Measurements from ENCODE around the gene LENG8.

LENG8 gene

GRCh38 chr19:54475706-54476105 lies 26.7 kb downstream of the LENG8 start:
- H3K36me3 ChIP-seq (ENCODE audit: low read depth), result no peaks in the 10 kb centered on the region
- ATAC-seq (ENCODE audit: low read depth), result no peak
- H3K27ac ChIP-seq (ENCODE audit: poor library complexity, severe bottlenecking), result no peak overlapping the region
- no peak for DNase-seq (ENCODE audit: low spot score)
- H3K4me1 ChIP-seq (ENCODE audit: insufficient read depth, poor library complexity, severe bottlenecking), result peaks cover 2% of the 10 kb centered on the region
- no peaks in the 10 kb centered on the region for H3K27me3 ChIP-seq (ENCODE audit: insufficient read depth, poor library complexity, severe bottlenecking)
- TF ChIP-seq, protein P1, sequence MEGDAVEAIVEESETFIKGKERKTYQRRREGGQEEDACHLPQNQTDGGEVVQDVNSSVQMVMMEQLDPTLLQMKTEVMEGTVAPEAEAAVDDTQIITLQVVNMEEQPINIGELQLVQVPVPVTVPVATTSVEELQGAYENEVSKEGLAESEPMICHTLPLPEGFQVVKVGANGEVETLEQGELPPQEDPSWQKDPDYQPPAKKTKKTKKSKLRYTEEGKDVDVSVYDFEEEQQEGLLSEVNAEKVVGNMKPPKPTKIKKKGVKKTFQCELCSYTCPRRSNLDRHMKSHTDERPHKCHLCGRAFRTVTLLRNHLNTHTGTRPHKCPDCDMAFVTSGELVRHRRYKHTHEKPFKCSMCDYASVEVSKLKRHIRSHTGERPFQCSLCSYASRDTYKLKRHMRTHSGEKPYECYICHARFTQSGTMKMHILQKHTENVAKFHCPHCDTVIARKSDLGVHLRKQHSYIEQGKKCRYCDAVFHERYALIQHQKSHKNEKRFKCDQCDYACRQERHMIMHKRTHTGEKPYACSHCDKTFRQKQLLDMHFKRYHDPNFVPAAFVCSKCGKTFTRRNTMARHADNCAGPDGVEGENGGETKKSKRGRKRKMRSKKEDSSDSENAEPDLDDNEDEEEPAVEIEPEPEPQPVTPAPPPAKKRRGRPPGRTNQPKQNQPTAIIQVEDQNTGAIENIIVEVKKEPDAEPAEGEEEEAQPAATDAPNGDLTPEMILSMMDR (IDR thresholded peaks at IDR 0.05; ENCODE audit: poor library complexity, severe bottlenecking), result no peak
- no peaks in the 10 kb centered on the region for H3K9me3 ChIP-seq (ENCODE audit: severe bottlenecking)
- H3K4me3 ChIP-seq (ENCODE audit: severe bottlenecking), result no peak overlapping the region

GRCh38 chr19:54477650-54478049 lies 28.7 kb downstream of the LENG8 start:
- Histone ChIP-seq H3K27me3 (ENCODE audit: insufficient read depth, poor library complexity, severe bottlenecking) (no peaks in the 10 kb centered on the region), H3K9me3 (ENCODE audit: severe bottlenecking) (no peaks in the 10 kb centered on the region), H3K36me3 (ENCODE audit: low read depth) (no peaks in the 10 kb centered on the region), H3K4me1 (ENCODE audit: insufficient read depth, poor library complexity, severe bottlenecking) (no peaks in the 10 kb centered on the region), H3K4me3 (ENCODE audit: severe bottlenecking) (no peak overlapping the region), H3K27ac (ENCODE audit: poor library complexity, severe bottlenecking) (no peak overlapping the region)
- peak; percentile 62; the same call in 2 of the 3 replicates for ATAC-seq (ENCODE audit: low read depth)
- DNase-seq (ENCODE audit: low spot score), result no peak
- TF ChIP-seq, protein P1 (IDR thresholded peaks at IDR 0.05; ENCODE audit: poor library complexity, severe bottlenecking), result no peak

GRCh38 chr19:54478677-54479266 lies 29.8 kb downstream of the LENG8 start:
- Histone ChIP-seq H3K9me3 (ENCODE audit: severe bottlenecking) (no peaks in the 10 kb centered on the region), H3K4me3 (ENCODE audit: severe bottlenecking) (no peak overlapping the region), H3K27me3 (ENCODE audit: insufficient read depth, poor library complexity, severe bottlenecking) (no peaks in the 10 kb centered on the region), H3K27ac (ENCODE audit: poor library complexity, severe bottlenecking) (no peak overlapping the region), H3K36me3 (ENCODE audit: low read depth) (no peaks in the 10 kb centered on the region), H3K4me1 (ENCODE audit: insufficient read depth, poor library complexity, severe bottlenecking) (no peaks in the 10 kb centered on the region)
- ATAC-seq (ENCODE audit: low read depth) (no peak), DNase-seq (ENCODE audit: low spot score) (no peak)
- TF ChIP-seq, protein P1 (IDR thresholded peaks at IDR 0.05; ENCODE audit: poor library complexity, severe bottlenecking), result peak; percentile 88

DNA sequence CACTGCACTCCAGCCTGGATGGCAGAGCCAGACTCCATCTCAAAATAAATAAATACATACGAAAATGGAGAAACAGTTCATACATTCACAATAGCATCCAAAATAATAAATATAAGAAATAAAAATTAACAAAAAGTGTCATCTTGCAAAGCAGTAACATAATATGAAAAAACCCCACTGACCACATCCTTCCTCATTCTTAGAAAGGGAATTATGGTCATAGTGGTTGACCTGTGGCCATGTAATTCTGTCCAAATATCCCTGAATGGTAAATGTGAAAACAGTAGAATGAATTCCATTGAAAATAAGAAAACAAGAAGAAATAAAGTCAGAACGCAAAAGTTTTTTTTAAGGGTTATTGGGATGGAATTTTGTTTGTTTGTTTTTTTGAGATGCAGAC lies 31.1 kb downstream of the LENG8 start:
- H3K4me3 ChIP-seq (ENCODE audit: severe bottlenecking), result no peak overlapping the region
- H3K27ac ChIP-seq (ENCODE audit: poor library complexity, severe bottlenecking), result no peak overlapping the region
- H3K36me3 ChIP-seq (ENCODE audit: low read depth), result no peaks in the 10 kb centered on the region
- DNase-seq (ENCODE audit: low spot score), result no peak
- H3K4me1 ChIP-seq (ENCODE audit: insufficient read depth, poor library complexity, severe bottlenecking), result no peaks in the 10 kb centered on the region
- H3K27me3 ChIP-seq (ENCODE audit: insufficient read depth, poor library complexity, severe bottlenecking), result no peaks in the 10 kb centered on the region
- TF ChIP-seq, protein P1 (IDR thresholded peaks at IDR 0.05; ENCODE audit: poor library complexity, severe bottlenecking), result no peak
- H3K9me3 ChIP-seq (ENCODE audit: severe bottlenecking), result no peaks in the 10 kb centered on the region
- no peak for ATAC-seq (ENCODE audit: low read depth)

- TF ChIP-seq, protein P1 (IDR thresholded peaks at IDR 0.05; ENCODE audit: poor library complexity, severe bottlenecking), result peak; percentile 88
- no peaks in the 10 kb centered on the region for H3K9me3 ChIP-seq (ENCODE audit: severe bottlenecking)
- no peaks in the 10 kb centered on the region for H3K4me1 ChIP-seq (ENCODE audit: insufficient read depth, poor library complexity, severe bottlenecking)
- no peaks in the 10 kb centered on the region for H3K36me3 ChIP-seq (ENCODE audit: low read depth)
- H3K27ac ChIP-seq (ENCODE audit: poor library complexity, severe bottlenecking), result no peak overlapping the region
- no peak overlapping the region for H3K4me3 ChIP-seq (ENCODE audit: severe bottlenecking)
- peak; percentile 38; the same call in 1 of the 3 replicates for ATAC-seq (ENCODE audit: low read depth)
- DNase-seq (ENCODE audit: low spot score), result no peak
- no peaks in the 10 kb centered on the region for H3K27me3 ChIP-seq (ENCODE audit: insufficient read depth, poor library complexity, severe bottlenecking)
Observed at GRCh38 chr19:54481326-54481930, 32.4 kb downstream of the LENG8 start.

Data from RWPE2 (cell line).